OCI-LY1 (cell line): Measurements from ENCODE around the gene DHX32.

Experiments
- H2AFZ ChIP-seq: fragments of 200-600 bp; sonication (generic), shearing (Covaris generic); 2 replicates; pipeline ENCODE4 v1.6.0; 2014; ENCODE audit warnings: antibody characterized with exemption, mild to moderate bottlenecking, low read length
- H3F3A ChIP-seq: fragments of 200-600 bp; sonication (generic), shearing (Covaris generic); 2 replicates; pipeline ENCODE4 v1.6.0; 2014; ENCODE audit warnings: mild to moderate bottlenecking, antibody characterized with exemption, low read length, moderate library complexity; ENCODE audit not compliant: insufficient read depth
- H3K27ac ChIP-seq: fragments of 200-600 bp; sonication (generic); 2 replicates; pipeline ENCODE4 v1.5.1; 2014; ENCODE audit warnings: low read length, mixed run types, mild to moderate bottlenecking, low read depth; ENCODE audit not compliant: poor library complexity, severe bottlenecking
- H3K27me3 ChIP-seq: fragments of 200-600 bp; sonication (generic); 2 replicates; pipeline ENCODE4 v1.6.0; 2014; ENCODE audit warnings: antibody characterized with exemption, mild to moderate bottlenecking, low read length, moderate library complexity; ENCODE audit not compliant: insufficient read depth
- H3K36me3 ChIP-seq: fragments of 200-600 bp; sonication (generic); 2 replicates; pipeline ENCODE4 v1.6.1; 2014; ENCODE audit warnings: mild to moderate bottlenecking, antibody characterized with exemption, low read length, moderate library complexity, mixed read lengths; ENCODE audit not compliant: insufficient read depth
- H3K4me1 ChIP-seq: fragments of 200-600 bp; sonication (generic); 2 replicates; pipeline ENCODE4 v1.5.1; 2014; ENCODE audit warnings: mild to moderate bottlenecking, low read length, moderate library complexity; ENCODE audit not compliant: insufficient read depth, severe bottlenecking
- H3K4me2 ChIP-seq: fragments of 200-600 bp; sonication (generic), shearing (Covaris generic); 2 replicates; pipeline ENCODE4 v1.6.1; 2014; ENCODE audit warnings: low read length
- H3K4me3 ChIP-seq: fragments of 200-600 bp; sonication (generic); 2 replicates; pipeline ENCODE4 v1.5.1; 2014; ENCODE audit warnings: low read length, low read depth, mild to moderate bottlenecking, mixed read lengths; ENCODE audit not compliant: poor library complexity, severe bottlenecking
- H3K79me2 ChIP-seq: fragments of 200-600 bp; shearing (Covaris generic); 2 replicates; pipeline ENCODE4 v1.6.1; 2016; ENCODE audit warnings: mixed run types, low read length, mixed read lengths; ENCODE audit not compliant: insufficient read depth
- H3K9ac ChIP-seq: fragments of 200-600 bp; sonication (generic), shearing (Covaris generic); 2 replicates; pipeline ENCODE4 v1.6.1; 2014; ENCODE audit warnings: mild to moderate bottlenecking, low read length, mixed read lengths
- H3K9me2 ChIP-seq: fragments of 200-600 bp; sonication (generic), shearing (Covaris generic); 2 replicates; pipeline ENCODE4 v1.6.1; 2014; ENCODE audit warnings: low read depth, mild to moderate bottlenecking, low read length, mixed read lengths
- H3K9me3 ChIP-seq: fragments of 200-600 bp; shearing (Covaris generic); 2 replicates; pipeline ENCODE4 v1.6.1; 2014; ENCODE audit warnings: low read length, mixed read lengths
- H4K20me1 ChIP-seq: fragments of 200-600 bp; sonication (generic), shearing (Covaris generic); 2 replicates; pipeline ENCODE4 v1.6.0; 2016; ENCODE audit warnings: mild to moderate bottlenecking, low read length; ENCODE audit not compliant: insufficient read depth
- CTCF ChIP-seq: fragments of 200-600 bp; sonication (generic), shearing (Covaris generic); IDR thresholded peaks from 2 replicates; pipeline ENCODE4 v1.5.1; 2017; ENCODE audit warnings: mild to moderate bottlenecking, antibody characterized with exemption, low read length, moderate library complexity, mixed read lengths
- EZH2 ChIP-seq: fragments of 200-600 bp; sonication (generic), shearing (Covaris generic); IDR thresholded peaks from 2 replicates; pipeline ENCODE4 v1.8.0; 2017; ENCODE audit warnings: borderline replicate concordance, mixed run types, mild to moderate bottlenecking, antibody characterized with exemption, low read length, moderate library complexity, mixed read lengths

Gene DHX32

GRCh38 chr10:125845617-125846016 lies 35.5 kb downstream of the DHX32 start:
- H3F3A ChIP-seq, result no peaks in the 10 kb centered on the region
- H3K9me2 ChIP-seq, result no peaks in the 10 kb centered on the region
- no peaks in the 10 kb centered on the region for H3K4me1 ChIP-seq
- H3K9ac ChIP-seq, result no peak overlapping the region
- TF ChIP-seq CTCF (no peak), EZH2 (no peak)
- H3K4me3 ChIP-seq, result no peak overlapping the region
- H3K27ac ChIP-seq, result no peak overlapping the region
- H3K9me3 ChIP-seq, result no peaks in the 10 kb centered on the region
- H2AFZ ChIP-seq, result no peak overlapping the region
- no peak overlapping the region for H3K4me2 ChIP-seq
- no peaks in the 10 kb centered on the region for H3K27me3 ChIP-seq
- no peaks in the 10 kb centered on the region for H4K20me1 ChIP-seq
- H3K79me2 ChIP-seq, result no peaks in the 10 kb centered on the region
- peaks cover 11% of the 10 kb centered on the region for H3K36me3 ChIP-seq

GRCh38 chr10:125844751-125845221 lies 36.3 kb downstream of the DHX32 start:
- Histone ChIP-seq H3K9ac (no peak overlapping the region), H3F3A (no peaks in the 10 kb centered on the region), H3K4me3 (no peak overlapping the region), H2AFZ (no peak overlapping the region), H3K27me3 (no peaks in the 10 kb centered on the region), H3K4me1 (no peaks in the 10 kb centered on the region), H3K79me2 (no peaks in the 10 kb centered on the region), H3K27ac (no peak overlapping the region), H3K4me2 (no peak overlapping the region), H3K9me3 (no peaks in the 10 kb centered on the region), H4K20me1 (no peaks in the 10 kb centered on the region), H3K9me2 (no peaks in the 10 kb centered on the region), H3K36me3 (peaks cover 11% of the 10 kb centered on the region)
- TF ChIP-seq EZH2, result no peak
- TF ChIP-seq CTCF, result no peak

GRCh38 chr10:125843603-125844329 lies 37.3 kb downstream of the DHX32 start:
- Histone ChIP-seq H3K4me3 (no peak overlapping the region), H3K4me1 (no peaks in the 10 kb centered on the region), H3K4me2 (no peak overlapping the region), H3K79me2 (no peaks in the 10 kb centered on the region), H2AFZ (no peak overlapping the region), H3K9me3 (no peaks in the 10 kb centered on the region), H3K9ac (no peak overlapping the region), H3K27ac (no peak overlapping the region), H3K36me3 (peaks cover 11% of the 10 kb centered on the region), H4K20me1 (no peaks in the 10 kb centered on the region), H3F3A (no peaks in the 10 kb centered on the region), H3K9me2 (no peaks in the 10 kb centered on the region), H3K27me3 (no peaks in the 10 kb centered on the region)
- TF ChIP-seq CTCF (no peak), EZH2 (no peak)
